Tibial artery (tissue), 4 donors: ENCODE data around the gene CDH20.

Experiments
- DNase-seq, 2 donors: peaks; one replicate each; pipeline ENCODE4 v3.0.0-alpha.2; 2019
- H3K27ac ChIP-seq, 2 donors: fragments of 200-600 bp; sonication (generic) in 1 of 2; 1 replicate in 1 of 2; 2 replicates in 1 of 2; pipeline ENCODE4 v1.5.1; 2018 to 2019; ENCODE audit warnings: mild to moderate bottlenecking in 1 of 2
- H3K27me3 ChIP-seq, 2 donors: fragments of 200-600 bp; sonication (generic) in 1 of 2; one replicate each; pipeline versions ENCODE4 v1.5.1 to v1.6.0; 2016 to 2019
- H3K36me3 ChIP-seq, 3 donors: fragments of 200-600 bp; sonication (generic) in 2 of 3; one replicate each; pipeline ENCODE4 v1.5.1; 2016 to 2019; ENCODE audit warnings: mild to moderate bottlenecking in 2 of 3
- H3K4me1 ChIP-seq, 4 donors: fragments of 200-600 bp; sonication (generic) in 2 of 4; 1 replicate in 3 of 4; 2 replicates in 1 of 4; pipeline ENCODE4 v1.5.1; 2016 to 2019
- H3K4me3 ChIP-seq, 2 donors: fragments of 200-600 bp; sonication (generic) in 1 of 2; 1 replicate in 1 of 2; 2 replicates in 1 of 2; pipeline ENCODE4 v1.5.1; 2018 to 2019; ENCODE audit warnings: mild to moderate bottlenecking in 2 of 2
- H3K9me3 ChIP-seq, 3 donors: fragments of 200-600 bp; sonication (generic) in 1 of 3; one replicate each; pipeline ENCODE4 v1.5.1; 2016 to 2019
- CTCF ChIP-seq, 2 experiments: fragments of 200-600 bp in 1 of 2; fragments of 450-650 bp in 1 of 2; IDR thresholded peaks; one replicate each; pipeline ENCODE4 v1.5.1; 2017 to 2019; ENCODE audit warnings: antibody characterized with exemption in 2 of 2, mild to moderate bottlenecking in 1 of 2, moderate library complexity in 1 of 2
- intact Hi-C: fragments of 100-400 bp; cut with DNase I; formaldehyde crosslinking; loops from one replicate; pipeline ENCODE4 v1.15.0; 2023; ENCODE audit warnings: low total_unique reads

CDH20 gene

GRCh38 chr18:61597316-61597715, 264.1 kb downstream of the CDH20 start:
- Histone ChIP-seq H3K4me1 (peaks cover 0 to 18% (median 7%) of the 10 kb centered on the region in 4 donors), H3K27ac (no peak overlapping the region), H3K4me3 (no peak overlapping the region), H3K9me3 (no peaks in the 10 kb centered on the region), H3K36me3 (no peaks in the 10 kb centered on the region), H3K27me3 (no peaks in the 10 kb centered on the region)
- intact Hi-C loops: no loop called here
- no peak for TF ChIP-seq CTCF (IDR thresholded peaks at IDR 0.05)
- DNase-seq: no peak

- no peak for DNase-seq
- no peak for TF ChIP-seq CTCF (IDR thresholded peaks at IDR 0.05)
- Histone ChIP-seq H3K27ac (no peak overlapping the region), H3K4me3 (no peak overlapping the region), H3K4me1 (peaks cover 0 to 20% (median 4%) of the 10 kb centered on the region in 4 donors), H3K27me3 (no peaks in the 10 kb centered on the region), H3K36me3 (no peaks in the 10 kb centered on the region), H3K9me3 (no peaks in the 10 kb centered on the region)
- intact Hi-C loops: no loop called here
Measured at GRCh38 chr18:61600422-61600821, 267.2 kb downstream of the CDH20 start.

- no peak for TF ChIP-seq CTCF (IDR thresholded peaks at IDR 0.05)
- no peak for DNase-seq
- Histone ChIP-seq H3K27me3 (no peaks in the 10 kb centered on the region), H3K4me1 (peaks cover 0 to 23% (median 11%) of the 10 kb centered on the region in 4 donors), H3K27ac (no peak overlapping the region), H3K4me3 (no peak overlapping the region), H3K36me3 (no peaks in the 10 kb centered on the region), H3K9me3 (no peaks in the 10 kb centered on the region)
- intact Hi-C loops: no loop called here
Measured at GRCh38 chr18:61602836-61603235, 269.6 kb downstream of the CDH20 start.
